Activated naive CD8-positive, alpha-beta T cell (primary cell): Measurements from ENCODE around the gene CKLF.
"Not testable (repeated sequence)": the region's sequence is repeated elsewhere in the genome, so short reads cannot be mapped to it uniquely, and the experiment has no call there.

Source experiments
- H3K27ac Mint-ChIP-seq: one replicate; pipeline ENCODE4 v1.8.0; 2021; ENCODE audit warnings: mixed read lengths
- H3K27me3 Mint-ChIP-seq: one replicate; pipeline ENCODE4 v1.8.0; 2021; ENCODE audit warnings: mixed read lengths
- H3K36me3 Mint-ChIP-seq: one replicate; pipeline ENCODE4 v1.8.0; 2021; ENCODE audit warnings: mixed read lengths
- H3K4me1 Mint-ChIP-seq: one replicate; pipeline ENCODE4 v1.8.0; 2021; ENCODE audit warnings: low read depth, mixed read lengths
- H3K4me3 Mint-ChIP-seq: one replicate; pipeline ENCODE4 v1.8.0; 2021; ENCODE audit warnings: mild to moderate bottlenecking, mixed read lengths
- H3K9me3 Mint-ChIP-seq: one replicate; pipeline ENCODE4 v1.8.0; 2021; ENCODE audit warnings: low read depth, mixed read lengths

Gene CKLF

DNA sequence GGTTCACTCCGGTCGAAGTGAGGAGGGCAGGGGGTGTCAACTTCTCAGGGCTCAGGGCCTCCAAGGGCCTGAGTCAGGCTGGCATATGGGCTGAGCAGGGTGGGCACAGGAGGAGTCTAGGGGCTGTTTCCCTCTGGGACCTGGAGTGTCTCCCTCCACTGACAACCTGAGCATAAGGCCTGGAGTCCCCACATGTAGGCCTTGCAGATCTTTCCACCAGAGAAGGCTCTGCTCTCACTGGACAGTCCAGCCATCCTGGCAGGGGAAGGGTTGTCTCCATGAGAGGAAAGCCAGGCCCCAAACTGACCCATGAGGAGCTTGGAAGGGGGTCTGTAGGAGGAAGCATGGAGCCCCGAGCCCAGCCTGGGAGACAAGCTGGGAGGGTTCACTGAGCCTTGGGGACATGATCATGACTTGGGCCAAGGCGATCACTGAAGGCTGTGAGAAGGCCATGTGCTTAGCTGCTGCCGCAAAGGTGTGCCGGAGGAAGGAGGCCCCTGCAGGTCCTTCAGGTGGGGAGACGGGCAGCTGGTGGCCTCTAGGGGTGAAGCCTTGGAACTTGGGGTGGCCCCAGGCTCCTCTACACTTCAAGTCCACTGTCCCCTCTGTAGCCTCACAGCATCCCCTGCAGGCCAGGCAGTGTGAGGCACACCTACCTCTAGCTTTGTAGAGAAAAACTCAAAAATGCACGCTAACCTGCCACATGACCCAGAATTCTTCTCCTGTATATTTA, 36.8 kb downstream of the CKLF start:
- no peaks in the 10 kb centered on the region for H3K27me3 Mint-ChIP-seq
- H3K36me3 Mint-ChIP-seq, result no peaks in the 10 kb centered on the region
- peak overlapping the region; percentile 82 for H3K4me3 Mint-ChIP-seq
- H3K4me1 Mint-ChIP-seq, result peaks cover 28% of the 10 kb centered on the region
- peak overlapping the region; percentile 34 for H3K27ac Mint-ChIP-seq
- H3K9me3 Mint-ChIP-seq, result no peaks in the 10 kb centered on the region

- no peaks in the 10 kb centered on the region for H3K27me3 Mint-ChIP-seq
- H3K36me3 Mint-ChIP-seq, result no peaks in the 10 kb centered on the region
- H3K27ac Mint-ChIP-seq, result peak overlapping the region; percentile 11
- peaks cover 28% of the 10 kb centered on the region for H3K4me1 Mint-ChIP-seq
- H3K9me3 Mint-ChIP-seq, result no peaks in the 10 kb centered on the region
- peak overlapping the region; percentile 82 for H3K4me3 Mint-ChIP-seq
These were observed 37.9 kb downstream of the CKLF start for GRCh38 chr16:66590322-66590721.

DNA sequence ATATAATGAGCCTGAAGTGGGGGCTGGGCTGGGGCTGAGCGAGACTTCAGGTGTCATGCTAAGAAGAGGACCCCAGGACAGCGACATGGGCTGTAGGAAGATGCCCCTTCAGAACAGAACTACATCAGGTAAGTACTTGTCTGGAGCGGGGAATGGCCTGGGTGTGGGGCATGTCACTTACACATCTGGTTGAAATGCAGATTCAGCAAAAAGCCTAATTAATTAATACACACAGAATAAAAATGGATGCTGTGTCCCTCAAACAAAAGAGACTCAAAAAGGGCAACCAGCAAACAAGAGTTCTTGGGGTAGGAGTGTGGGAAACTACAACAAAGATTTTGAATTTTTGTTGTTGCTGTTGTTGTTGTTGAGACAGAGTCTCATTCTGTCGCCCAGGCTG, 38.6 kb downstream of the CKLF start:
- H3K4me1 Mint-ChIP-seq, result peaks cover 28% of the 10 kb centered on the region
- no peak overlapping the region for H3K27ac Mint-ChIP-seq
- no peaks in the 10 kb centered on the region for H3K36me3 Mint-ChIP-seq
- no peak overlapping the region for H3K4me3 Mint-ChIP-seq
- H3K27me3 Mint-ChIP-seq, result no peaks in the 10 kb centered on the region
- no peaks in the 10 kb centered on the region for H3K9me3 Mint-ChIP-seq

- Mint-ChIP-seq H3K27me3 (no peaks in the 10 kb centered on the region), H3K4me3 (no peak overlapping the region), H3K9me3 (no peaks in the 10 kb centered on the region), H3K4me1 (peaks cover 34% of the 10 kb centered on the region), H3K36me3 (no peaks in the 10 kb centered on the region), H3K27ac (no peak overlapping the region)
These were observed 39.9 kb downstream of the CKLF start for GRCh38 chr16:66592241-66592640.

DNA sequence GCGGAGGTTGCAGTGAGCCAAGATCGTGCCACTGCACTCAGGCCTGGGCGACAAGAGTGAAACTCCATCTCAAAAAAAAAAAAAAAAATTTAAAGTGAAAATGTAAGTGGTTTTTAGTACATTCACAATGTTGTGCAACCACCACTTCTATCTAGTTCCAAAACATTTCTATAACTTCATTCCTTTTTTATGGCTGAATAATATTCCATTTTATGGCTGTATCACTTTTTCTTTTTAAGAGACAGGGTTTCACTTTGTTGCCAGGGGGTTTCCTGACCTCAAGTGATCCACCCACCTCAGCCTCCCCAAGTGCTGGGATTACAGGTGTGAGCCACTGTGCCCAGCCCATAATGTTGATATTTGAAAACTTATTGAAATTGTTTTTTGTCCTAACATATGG, 40.4 kb downstream of the CKLF start:
- Mint-ChIP-seq H3K27ac (no peak overlapping the region), H3K4me1 (peaks cover 32% of the 10 kb centered on the region), H3K9me3 (no peaks in the 10 kb centered on the region), H3K36me3 (no peaks in the 10 kb centered on the region), H3K4me3 (no peak overlapping the region), H3K27me3 (no peaks in the 10 kb centered on the region)

GRCh38 chr16:66594739-66595138, 42.4 kb downstream of the CKLF start:
- Mint-ChIP-seq H3K27ac (no peak overlapping the region), H3K4me3 (no peak overlapping the region), H3K27me3 (no peaks in the 10 kb centered on the region), H3K9me3 (no peaks in the 10 kb centered on the region), H3K36me3 (no peaks in the 10 kb centered on the region), H3K4me1 (peaks cover 34% of the 10 kb centered on the region)

DNA sequence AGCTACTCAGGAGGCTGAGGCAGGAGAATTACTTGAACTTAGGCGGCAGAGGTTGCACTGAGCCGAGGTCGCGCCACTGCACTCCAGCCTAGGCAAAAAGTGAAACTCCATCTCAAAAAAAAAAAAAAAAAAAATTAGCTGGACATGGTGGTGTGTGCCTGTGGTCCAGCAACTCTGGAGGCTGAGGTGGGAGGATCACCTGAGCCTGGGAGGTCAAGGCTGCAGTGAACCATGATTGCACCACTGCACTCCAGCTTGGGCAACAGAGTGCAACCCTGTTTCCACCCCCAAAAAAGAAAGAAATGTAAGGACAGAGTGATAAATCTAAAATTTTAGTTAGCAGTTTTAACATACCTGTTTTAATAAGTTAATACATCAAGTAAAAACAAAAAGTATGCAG, 44.2 kb downstream of the CKLF start:
- not testable (repeated sequence) for H3K27ac Mint-ChIP-seq, H3K27me3 Mint-ChIP-seq, H3K4me3 Mint-ChIP-seq, H3K36me3 Mint-ChIP-seq, H3K9me3 Mint-ChIP-seq
- peaks cover 30% of the 10 kb centered on the region for H3K4me1 Mint-ChIP-seq

- peaks cover 30% of the 10 kb centered on the region for H3K4me1 Mint-ChIP-seq
These were observed 44.8 kb downstream of the CKLF start for GRCh38 chr16:66596986-66597848.

GRCh38 chr16:66598111-66598510, 45.7 kb downstream of the CKLF start:
- Mint-ChIP-seq H3K4me1 (peaks cover 35% of the 10 kb centered on the region), H3K4me3 (peak overlapping the region; percentile 8), H3K9me3 (no peaks in the 10 kb centered on the region), H3K27ac (peak overlapping the region; percentile 11), H3K27me3 (no peaks in the 10 kb centered on the region), H3K36me3 (no peaks in the 10 kb centered on the region)

More at GRCh38 chr16:66596986-66597848, 44.8 kb downstream of the CKLF start:
- H3K27ac Mint-ChIP-seq, result peak overlapping the region; percentile 13
- no peaks in the 10 kb centered on the region for H3K9me3 Mint-ChIP-seq
- no peaks in the 10 kb centered on the region for H3K27me3 Mint-ChIP-seq
- no peak overlapping the region for H3K4me3 Mint-ChIP-seq
- no peaks in the 10 kb centered on the region for H3K36me3 Mint-ChIP-seq

GRCh38 chr16:66599726-66600125, 47.4 kb downstream of the CKLF start:
- Mint-ChIP-seq H3K4me3 (no peak overlapping the region), H3K4me1 (peaks cover 41% of the 10 kb centered on the region), H3K27me3 (no peaks in the 10 kb centered on the region), H3K9me3 (no peaks in the 10 kb centered on the region), H3K36me3 (no peaks in the 10 kb centered on the region), H3K27ac (peak overlapping the region; percentile 58)

- H3K27ac Mint-ChIP-seq, result no peak overlapping the region
- no peaks in the 10 kb centered on the region for H3K9me3 Mint-ChIP-seq
- H3K4me3 Mint-ChIP-seq, result no peak overlapping the region
- H3K27me3 Mint-ChIP-seq, result no peaks in the 10 kb centered on the region
- no peaks in the 10 kb centered on the region for H3K36me3 Mint-ChIP-seq
- H3K4me1 Mint-ChIP-seq, result peaks cover 41% of the 10 kb centered on the region
These were observed 48.1 kb downstream of the CKLF start for GRCh38 chr16:66600477-66600876.

- peaks cover 46% of the 10 kb centered on the region for H3K4me1 Mint-ChIP-seq
- H3K27ac Mint-ChIP-seq, result no peak overlapping the region
- H3K36me3 Mint-ChIP-seq, result no peaks in the 10 kb centered on the region
- H3K4me3 Mint-ChIP-seq, result no peak overlapping the region
- H3K27me3 Mint-ChIP-seq, result no peaks in the 10 kb centered on the region
- H3K9me3 Mint-ChIP-seq, result no peaks in the 10 kb centered on the region
These were observed 49.1 kb downstream of the CKLF start for GRCh38 chr16:66601471-66601870.

- Mint-ChIP-seq H3K27ac (peak overlapping the region; percentile 94), H3K36me3 (no peaks in the 10 kb centered on the region), H3K27me3 (no peaks in the 10 kb centered on the region), H3K4me3 (peak overlapping the region; percentile 89), H3K9me3 (no peaks in the 10 kb centered on the region), H3K4me1 (peaks cover 43% of the 10 kb centered on the region)
These were observed 51.4 kb downstream of the CKLF start for GRCh38 chr16:66603537-66604375.

- peak within 1 kb of the TSS; percentile 89 for H3K4me3 Mint-ChIP-seq
- no peaks in the 10 kb centered on the region for H3K9me3 Mint-ChIP-seq
- H3K4me1 Mint-ChIP-seq, result peaks cover 39% of the 10 kb centered on the region
- peak within 1 kb of the TSS; percentile 94 for H3K27ac Mint-ChIP-seq
- H3K36me3 Mint-ChIP-seq, result no peaks in the 10 kb centered on the region
- no peaks in the 10 kb centered on the region for H3K27me3 Mint-ChIP-seq
These were observed 52.2 kb downstream of the CKLF start, which contains the start of gene CMTM3 for GRCh38 chr16:66604376-66605176. CMTM3 (plus strand) TSS chr16:66604704; CDS start chr16:66604806, 102 bp downstream.
